HEK293T (cell line): ENCODE data around the gene TMEM39B.

Experiments used
- CTCF ChIA-PET: fragments of 350-600 bp; formaldehyde crosslinking; extraction: SDS; loops from one replicate; lab custom pipeline; 2021; ENCODE audit warnings: antibody characterized with exemption, inconsistent platforms; lab: Yijun Ruan, JAX
- POLR2A ChIA-PET: fragments of 350-600 bp; formaldehyde crosslinking; extraction: SDS; loops from one replicate; lab custom pipeline; 2020; ENCODE audit warnings: antibody characterized with exemption, inconsistent platforms; lab: Yijun Ruan, JAX
- DNase-seq: peaks from one replicate; pipeline ENCODE4 v3.0.0; 2012; ENCODE audit warnings: mixed read lengths; ENCODE audit errors: extremely low spot score
- ARNT ChIP-seq: fragments of 450-650 bp; IDR thresholded peaks from 2 replicates; pipeline ENCODE4 v1.6.1; 2017; ENCODE audit warnings: mild to moderate bottlenecking
- BHLHE40 ChIP-seq: fragments of 450-650 bp; IDR thresholded peaks from 2 replicates; pipeline ENCODE4 v1.6.1; 2016; ENCODE audit warnings: mild to moderate bottlenecking, moderate library complexity, borderline replicate concordance
- CTBP1 ChIP-seq: fragments of 450-650 bp; IDR thresholded peaks from 2 replicates; pipeline ENCODE4 v1.6.1; 2016; ENCODE audit warnings: borderline replicate concordance
- ELF4 ChIP-seq: fragments of 450-650 bp; IDR thresholded peaks from 2 replicates; pipeline ENCODE4 v1.6.1; 2017; ENCODE audit warnings: antibody characterized with exemption
- FOXA1 ChIP-seq: fragments of 450-650 bp; IDR thresholded peaks from 2 replicates; pipeline ENCODE4 v1.6.1; 2016; ENCODE audit warnings: mild to moderate bottlenecking
- FOXK2 ChIP-seq: fragments of 450-650 bp; IDR thresholded peaks from 2 replicates; pipeline ENCODE4 v1.6.1; 2016; ENCODE audit warnings: mild to moderate bottlenecking
- FOXM1 ChIP-seq: fragments of 450-650 bp; IDR thresholded peaks from 2 replicates; pipeline ENCODE4 v1.6.1; 2017; ENCODE audit warnings: mild to moderate bottlenecking, borderline replicate concordance
- HDGF ChIP-seq: fragments of 450-650 bp; IDR thresholded peaks from 2 replicates; pipeline ENCODE4 v1.6.1; 2017; ENCODE audit warnings: antibody characterized with exemption, borderline replicate concordance
- L3MBTL2 ChIP-seq: fragments of 450-650 bp; conservative IDR thresholded peaks from 2 replicates; pipeline ENCODE4 v1.6.1; 2016; ENCODE audit warnings: mild to moderate bottlenecking
- LEF1 ChIP-seq: fragments of 450-650 bp; IDR thresholded peaks from 2 replicates; pipeline ENCODE4 v1.6.1; 2017; ENCODE audit warnings: mild to moderate bottlenecking, borderline replicate concordance
- NFRKB ChIP-seq: fragments of 450-650 bp; IDR thresholded peaks from 2 replicates; pipeline ENCODE4 v1.6.1; 2016; ENCODE audit warnings: mild to moderate bottlenecking, moderate library complexity
- SP1 ChIP-seq: fragments of 450-650 bp; IDR thresholded peaks from 2 replicates; pipeline ENCODE4 v1.6.1; 2017
- SUZ12 ChIP-seq: fragments of 450-650 bp; IDR thresholded peaks from 2 replicates; pipeline ENCODE4 v1.6.1; 2016; ENCODE audit warnings: mild to moderate bottlenecking
- TARDBP ChIP-seq: fragments of 450-650 bp; IDR thresholded peaks from 2 replicates; pipeline ENCODE4 v1.6.1; 2016
- ZNF384 ChIP-seq: fragments of 450-650 bp; IDR thresholded peaks from 2 replicates; pipeline ENCODE4 v1.6.1; 2016
- TF ChIP-seq, protein P1 (sequence below): fragments of 450-650 bp; IDR thresholded peaks from 2 replicates; pipeline ENCODE4 v1.6.1; 2016

The TMEM39B gene

GRCh38 chr1:32048440-32048839 lies 24.3 kb upstream of the TMEM39B start:
- no peak for DNase-seq
- POLR2A ChIA-PET: no interaction called here
- TF ChIP-seq, protein P1, sequence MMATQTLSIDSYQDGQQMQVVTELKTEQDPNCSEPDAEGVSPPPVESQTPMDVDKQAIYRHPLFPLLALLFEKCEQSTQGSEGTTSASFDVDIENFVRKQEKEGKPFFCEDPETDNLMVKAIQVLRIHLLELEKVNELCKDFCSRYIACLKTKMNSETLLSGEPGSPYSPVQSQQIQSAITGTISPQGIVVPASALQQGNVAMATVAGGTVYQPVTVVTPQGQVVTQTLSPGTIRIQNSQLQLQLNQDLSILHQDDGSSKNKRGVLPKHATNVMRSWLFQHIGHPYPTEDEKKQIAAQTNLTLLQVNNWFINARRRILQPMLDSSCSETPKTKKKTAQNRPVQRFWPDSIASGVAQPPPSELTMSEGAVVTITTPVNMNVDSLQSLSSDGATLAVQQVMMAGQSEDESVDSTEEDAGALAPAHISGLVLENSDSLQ: no peak
- TF ChIP-seq CTBP1: no peak
- CTCF ChIA-PET: no interaction called here

DNA sequence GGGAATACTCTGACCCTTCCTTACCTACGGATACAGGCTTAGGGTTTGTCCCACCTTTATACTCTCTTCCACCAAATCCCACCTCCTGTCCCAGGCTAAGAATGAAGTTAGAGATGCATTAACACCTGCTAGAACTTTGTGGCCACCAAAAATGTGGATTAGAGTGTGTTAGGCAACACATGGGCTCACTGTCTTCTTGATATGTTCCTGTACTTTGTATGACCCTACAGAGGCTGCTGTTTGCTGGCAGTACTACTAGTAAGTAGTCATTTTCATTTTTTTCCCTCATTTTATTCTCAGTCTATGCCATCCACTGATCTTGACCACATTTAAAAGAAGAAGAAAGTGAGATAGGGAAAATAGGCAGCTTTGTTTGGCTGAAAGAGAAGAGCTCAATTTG lies 21.0 kb upstream of the TMEM39B start:
- ChIA-PET POLR2A (interaction anchor here (1.4 kb wide), 1 partner anchor 15 kb away, joined by 4 read pairs; no protein-coding TSS in a partner anchor), CTCF (interaction anchor here (0.7 kb wide), 1 partner anchor 114 kb away, joined by 3 read pairs; the partner anchor contains the start of gene PTP4A2)
- DNase-seq: no peak
- no peak for TF ChIP-seq CTBP1
- no peak for TF ChIP-seq SP1
- TF ChIP-seq, protein P1: no peak
- TF ChIP-seq ELF4: no peak
- TF ChIP-seq FOXM1: no peak
- TF ChIP-seq LEF1: no peak
- no peak for TF ChIP-seq TARDBP
- no peak for TF ChIP-seq ARNT
- no peak for TF ChIP-seq ZNF384
- no peak for TF ChIP-seq BHLHE40

DNA sequence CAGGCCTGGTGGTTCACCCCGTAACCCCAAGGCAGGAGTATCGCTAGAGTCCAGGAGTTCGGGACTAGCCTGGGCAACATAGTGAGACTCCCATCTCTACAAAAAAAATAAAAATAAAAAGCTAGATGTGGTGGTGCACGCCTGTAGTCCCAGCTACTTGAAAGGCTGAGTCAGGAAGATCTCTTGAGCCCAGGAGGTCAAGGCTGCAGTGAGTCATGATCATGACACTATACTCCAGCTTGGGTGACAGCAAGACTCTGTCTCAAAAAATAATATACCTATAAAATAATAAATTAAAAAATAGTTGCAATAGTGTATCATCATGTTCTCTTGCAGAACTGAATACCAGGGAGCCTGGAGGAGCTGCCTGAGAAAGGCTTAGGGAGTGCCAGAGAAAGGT lies 19.9 kb upstream of the TMEM39B start:
- DNase-seq: no peak
- CTCF ChIA-PET: no interaction called here
- POLR2A ChIA-PET: interaction anchor here (1.5 to 2.3 kb wide), 2 partner anchors 39 to 75 kb away, joined by 3 to 10 read pairs; partner anchors contain the start of gene KHDRBS1

GRCh38 chr1:32055416-32055815 lies 17.3 kb upstream of the TMEM39B start:
- CTCF ChIA-PET: no interaction called here
- TF ChIP-seq FOXM1 (no peak), HDGF (no peak), BHLHE40 (no peak), CTBP1 (no peak), SP1 (no peak), L3MBTL2 (no peak), SUZ12 (no peak), LEF1 (no peak), FOXK2 (no peak), ELF4 (no peak), FOXA1 (no peak), NFRKB (no peak), TARDBP (no peak), ARNT (no peak), ZNF384 (no peak)
- TF ChIP-seq, protein P1: no peak
- no peak for DNase-seq
- POLR2A ChIA-PET: interaction anchor here (2.0 kb wide), 1 partner anchor 17 kb away, joined by 6 read pairs; the partner anchor contains the start of gene TMEM39B

More for the DNA sequence above, 19.9 kb upstream of the TMEM39B start:
- TF ChIP-seq TARDBP: no peak
- no peak for TF ChIP-seq BHLHE40
- no peak for TF ChIP-seq FOXA1
- no peak for TF ChIP-seq ARNT
- TF ChIP-seq SP1: no peak
- TF ChIP-seq ZNF384: no peak
- TF ChIP-seq CTBP1: no peak
- TF ChIP-seq SUZ12: no peak
- TF ChIP-seq LEF1: no peak

DNA sequence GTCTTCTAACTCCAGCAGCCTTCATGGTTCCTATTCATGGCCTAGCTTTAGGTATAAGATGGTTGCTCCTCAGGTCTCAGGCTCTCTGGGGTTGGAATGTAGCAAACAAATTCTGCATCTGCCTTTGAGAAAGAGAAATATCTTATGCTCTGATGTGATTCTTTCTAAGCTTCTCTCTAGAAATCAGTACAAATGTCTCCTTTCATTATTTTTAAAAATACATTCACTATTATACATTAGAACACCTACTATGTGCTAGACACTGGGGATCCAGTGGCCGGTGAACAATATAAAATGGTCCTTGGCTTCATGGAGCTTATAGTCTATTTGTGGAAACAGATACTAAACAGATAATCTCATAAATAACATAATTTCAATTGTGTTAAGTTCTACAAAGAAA lies 16.1 kb upstream of the TMEM39B start:
- ChIA-PET CTCF (interaction anchor here (0.8 kb wide), 1 partner anchor 100 kb away, joined by 3 read pairs; no protein-coding TSS in a partner anchor), POLR2A (interaction anchor here (0.9 to 2.0 kb wide), 2 partner anchors 16 to 48 kb away, joined by 3 to 6 read pairs; partner anchors contain the start of gene TMEM39B)
- DNase-seq: no peak
- TF ChIP-seq SUZ12 (no peak), ELF4 (no peak), TARDBP (no peak), BHLHE40 (no peak), ZNF384 (no peak), FOXK2 (no peak), FOXA1 (no peak), L3MBTL2 (no peak), HDGF (no peak)

DNA sequence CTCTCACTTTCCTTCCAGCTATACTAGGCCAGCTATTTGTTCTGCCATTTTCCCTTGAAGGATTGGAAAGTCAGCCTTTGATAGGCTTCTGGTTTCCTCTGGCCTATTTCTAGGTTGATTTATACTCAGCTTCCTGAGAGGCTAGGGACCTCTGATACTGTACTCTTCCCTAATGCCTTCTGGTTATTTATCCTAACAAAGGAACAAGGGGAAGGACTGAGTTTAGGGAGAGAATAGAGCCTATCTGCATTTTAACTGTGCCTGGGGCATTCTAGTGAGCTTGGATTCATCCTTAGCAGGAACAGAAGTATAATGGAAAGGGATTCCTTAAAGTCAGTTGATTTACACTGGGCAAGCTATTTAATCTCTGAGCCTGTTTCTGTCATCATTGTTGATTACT lies 11.8 kb upstream of the TMEM39B start:
- CTCF ChIA-PET: interaction anchor here (1.0 to 1.3 kb wide), 3 partner anchors 12 to 272 kb away, joined by 3 to 7 read pairs (median 3); partner anchors contain the start of gene TMEM39B
- no peak for DNase-seq
- TF ChIP-seq SUZ12 (no peak), TARDBP (no peak), BHLHE40 (no peak), CTBP1 (no peak), HDGF (no peak), L3MBTL2 (no peak), FOXM1 (no peak), FOXA1 (no peak), ARNT (no peak), ELF4 (no peak), FOXK2 (no peak), ZNF384 (no peak), SP1 (no peak), LEF1 (no peak), NFRKB (no peak)
- TF ChIP-seq, protein P1: no peak
- POLR2A ChIA-PET: interaction anchor here (4.8 kb wide), 1 partner anchor 12 kb away, joined by 28 read pairs; the partner anchor contains the start of gene TMEM39B
